ENCODE data around the gene TFEB.

- TF ChIP-seq ZNF274 (IDR thresholded peaks at IDR 0.05; ENCODE audit: low read depth, low read length) = no peak
- TF ChIP-seq YY1 (IDR thresholded peaks at IDR 0.05; ENCODE audit: insufficient read depth, insufficient read length) = no peak
- TF ChIP-seq SUZ12 (IDR thresholded peaks at IDR 0.05; ENCODE audit: extremely low read depth, insufficient read depth, insufficient read length) = no peak
Observed at GRCh38 chr6:41638002-41638934, 97.1 kb downstream of the TFEB start, which contains the start of gene MDFI.

Data from NT2/D1 (cell line).